MM.1S (cell line): Measurements from ENCODE around the gene SAMD14.

ENCODE experiments used
- CTCF ChIP-seq: fragments of 300-600 bp; sonication (generic); IDR thresholded peaks from 2 replicates; pipeline ENCODE4 v1.5.1; 2016; ENCODE audit warnings: antibody characterized with exemption, low read length, mixed read lengths
- EZH2 ChIP-seq: fragments of 300-600 bp; sonication (generic); optimal IDR thresholded peaks from 2 replicates; pipeline ENCODE3; 2017; ENCODE audit warnings: low read depth, mild to moderate bottlenecking, antibody characterized with exemption, low read length, mixed read lengths
- EZH2phosphoT487 ChIP-seq: fragments of 300-600 bp; sonication (generic); IDR thresholded peaks from 2 replicates; pipeline ENCODE4 v1.6.1; 2018; ENCODE audit warnings: antibody characterized with exemption, low read length

- no peak for TF ChIP-seq CTCF
- no peak for TF ChIP-seq EZH2
- no peak for TF ChIP-seq EZH2phosphoT487
Observed at GRCh38 chr17:50170662-50171370, 40.9 kb upstream of the SAMD14 start.
